Choroid plexus epithelial cell (primary cell): Measurements from ENCODE around the gene ATRNL1.
"Not testable (repeated sequence)": the region's sequence is repeated elsewhere in the genome, so short reads cannot be mapped to it uniquely, and the experiment has no call there.

Experiments used
- DNase-seq: peaks from one replicate; pipeline ENCODE4 v3.0.0-alpha.2; 2010; ENCODE audit warnings: low read depth
- H3K4me3 ChIP-seq: 2 replicates; pipeline ENCODE4 v1.5.1; 2011; ENCODE audit warnings: low read depth, mild to moderate bottlenecking, control low read depth, low read length, moderate library complexity
- TF ChIP-seq, protein P1 (sequence below): conservative IDR thresholded peaks from 2 replicates; pipeline ENCODE4 v1.5.1; 2011; ENCODE audit warnings: low read depth, mild to moderate bottlenecking, control low read depth, inconsistent platforms, low read length, moderate library complexity

The ATRNL1 gene

DNA sequence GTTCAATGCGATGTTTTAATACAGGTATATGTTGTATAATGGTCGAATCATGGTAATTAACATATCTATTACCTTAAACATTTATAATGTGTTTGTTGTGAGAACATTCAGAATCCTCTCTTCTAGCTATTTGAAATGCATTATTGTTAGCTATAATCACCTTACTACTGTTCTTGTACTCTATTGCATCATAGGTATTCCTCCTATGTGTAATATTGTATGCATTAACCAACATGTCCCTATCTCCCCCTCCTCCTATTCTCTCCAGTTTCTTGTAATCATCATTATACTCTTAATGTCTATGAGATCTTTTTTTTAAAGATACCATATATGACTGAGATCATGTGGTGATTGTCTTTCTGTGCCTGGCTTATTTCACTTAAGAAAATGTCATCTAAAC, 235.2 kb downstream of the ATRNL1 start:
- TF ChIP-seq, protein P1, sequence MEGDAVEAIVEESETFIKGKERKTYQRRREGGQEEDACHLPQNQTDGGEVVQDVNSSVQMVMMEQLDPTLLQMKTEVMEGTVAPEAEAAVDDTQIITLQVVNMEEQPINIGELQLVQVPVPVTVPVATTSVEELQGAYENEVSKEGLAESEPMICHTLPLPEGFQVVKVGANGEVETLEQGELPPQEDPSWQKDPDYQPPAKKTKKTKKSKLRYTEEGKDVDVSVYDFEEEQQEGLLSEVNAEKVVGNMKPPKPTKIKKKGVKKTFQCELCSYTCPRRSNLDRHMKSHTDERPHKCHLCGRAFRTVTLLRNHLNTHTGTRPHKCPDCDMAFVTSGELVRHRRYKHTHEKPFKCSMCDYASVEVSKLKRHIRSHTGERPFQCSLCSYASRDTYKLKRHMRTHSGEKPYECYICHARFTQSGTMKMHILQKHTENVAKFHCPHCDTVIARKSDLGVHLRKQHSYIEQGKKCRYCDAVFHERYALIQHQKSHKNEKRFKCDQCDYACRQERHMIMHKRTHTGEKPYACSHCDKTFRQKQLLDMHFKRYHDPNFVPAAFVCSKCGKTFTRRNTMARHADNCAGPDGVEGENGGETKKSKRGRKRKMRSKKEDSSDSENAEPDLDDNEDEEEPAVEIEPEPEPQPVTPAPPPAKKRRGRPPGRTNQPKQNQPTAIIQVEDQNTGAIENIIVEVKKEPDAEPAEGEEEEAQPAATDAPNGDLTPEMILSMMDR, result no peak
- DNase-seq, result no peak
- H3K4me3 ChIP-seq, result no peak overlapping the region

DNA sequence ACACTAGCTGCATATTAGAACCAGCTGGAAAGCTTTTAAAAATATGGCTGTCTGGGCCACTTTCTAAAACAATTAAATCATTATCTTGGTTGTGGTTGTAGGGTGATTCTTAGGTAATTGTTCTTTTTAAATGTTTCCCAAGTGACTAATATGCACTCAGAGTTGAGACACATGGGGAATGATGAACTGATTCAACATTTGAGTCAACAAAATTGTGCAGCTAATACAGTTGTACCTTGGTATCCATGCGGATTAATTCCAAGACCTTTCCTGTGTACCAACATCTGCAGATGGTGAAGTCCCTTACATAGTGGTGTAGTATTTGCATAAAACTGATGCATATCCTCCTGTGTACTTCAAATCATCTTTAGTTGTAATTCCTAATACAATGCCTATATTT, 242.2 kb downstream of the ATRNL1 start:
- no peak for DNase-seq
- TF ChIP-seq, protein P1, result no peak

DNA sequence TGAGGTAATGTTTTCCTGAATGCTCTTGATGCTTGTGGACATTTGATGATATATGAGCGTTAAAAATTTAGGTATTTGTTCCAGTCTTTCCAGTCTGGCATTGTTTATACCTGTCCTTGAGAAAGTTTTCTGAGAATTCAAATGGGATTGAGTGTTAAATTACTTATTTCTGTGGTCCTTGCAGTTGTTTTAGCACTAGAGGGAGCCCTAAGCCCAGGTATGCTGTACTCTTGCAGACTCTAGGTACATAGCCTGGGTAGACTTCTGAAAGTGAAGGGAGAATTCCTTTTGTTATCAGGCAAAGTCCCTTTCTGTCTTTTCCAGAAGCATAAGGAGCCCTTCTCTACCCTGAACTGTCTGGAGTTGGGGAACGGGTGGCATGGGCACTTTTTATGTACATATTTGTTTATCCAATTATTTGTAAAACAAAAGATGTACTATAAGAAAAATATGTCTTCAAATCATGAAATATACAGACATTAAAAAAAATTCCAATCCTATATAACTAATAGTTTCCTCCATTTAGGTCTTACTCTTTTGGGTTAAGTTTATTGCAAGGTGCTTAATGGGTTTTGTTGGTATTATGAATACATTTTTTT, 262.1 kb downstream of the ATRNL1 start:
- peak; percentile 88 for DNase-seq
- TF ChIP-seq, protein P1, result peak; percentile 87
- H3K4me3 ChIP-seq, result no peak overlapping the region

More for the DNA sequence above, 242.2 kb downstream of the ATRNL1 start:
- H3K4me3 ChIP-seq, result no peak overlapping the region

DNA sequence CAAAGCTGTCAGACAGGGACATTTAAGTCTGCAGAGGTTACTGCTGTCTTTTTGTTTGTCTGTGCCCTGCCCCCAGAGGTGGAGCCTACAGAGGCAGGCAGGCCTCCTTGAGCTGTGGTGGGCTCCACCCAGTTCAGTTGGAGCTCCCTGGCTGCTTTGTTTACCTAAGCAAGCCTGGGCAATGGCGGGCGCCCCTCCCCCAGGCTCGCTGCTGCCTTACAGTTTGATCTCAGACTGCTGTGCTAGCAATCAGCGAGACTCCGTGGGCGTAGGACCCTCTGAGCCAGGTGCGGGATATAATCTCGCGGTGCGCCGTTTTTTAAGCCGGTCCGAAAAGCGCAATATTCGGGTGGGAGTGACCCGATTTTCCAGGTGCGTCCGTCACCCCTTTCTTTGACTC, 274.8 kb downstream of the ATRNL1 start:
- not testable (repeated sequence) for H3K4me3 ChIP-seq, DNase-seq

GRCh38 chr10:115379064-115379463, 285.9 kb downstream of the ATRNL1 start:
- no peak for DNase-seq
- H3K4me3 ChIP-seq, result no peak overlapping the region
- TF ChIP-seq, protein P1, result no peak

GRCh38 chr10:115384665-115385064, 291.5 kb downstream of the ATRNL1 start:
- TF ChIP-seq, protein P1, result no peak
- no peak overlapping the region for H3K4me3 ChIP-seq
- DNase-seq, result no peak

GRCh38 chr10:115390607-115391006, 297.4 kb downstream of the ATRNL1 start:
- TF ChIP-seq, protein P1, result no peak
- H3K4me3 ChIP-seq, result no peak overlapping the region
- no peak for DNase-seq
